K562 (cell line): ENCODE data around the gene PPFIBP2. TPM values are rescaled to one million over a fixed set of nuclear protein-coding genes. Genes with fewer than 3 reads are reported as not detected.

Experiments
- ATAC-seq: fragments of 200-7000 bp; cut with Tn5 transposase; 3 replicates; pipeline ENCODE4 v1.9.1; 2020; ENCODE audit warnings: moderate library complexity
- BruUV-seq: library from RNA; stranded (reverse); fragments of 400-500 nt; replicated peaks from 2 replicates; lab custom pipeline; 2021; lab: Mats Ljungman, UMichigan
- CTCF ChIA-PET: fragments of 300-600 bp; formaldehyde crosslinking; extraction: SDS; loops from one replicate; lab custom pipeline; 2021; ENCODE audit warnings: low intra/inter-chr PET ratio; lab: Yijun Ruan, JAX
- POLR2A ChIA-PET: fragments of 300-600, 350-650 bp; sonication (Branson Sonifier 250); formaldehyde crosslinking; extraction: SDS; loops from one replicate; lab custom pipeline; 2021; ENCODE audit warnings: antibody characterized with exemption, inconsistent platforms; lab: Yijun Ruan, JAX
- DNase-seq, 4 experiments: peaks; one replicate each; pipeline versions ENCODE4 v3.0.0 to v3.0.0-alpha.2; 2011 to 2018; ENCODE audit warnings: low spot score in 3 of 4, mixed read lengths in 3 of 4; ENCODE audit errors: extremely low read depth in 1 of 4
- FAIRE-seq: peaks from 2 replicates; lab custom pipeline; 2011; peaks lifted over from hg19 to GRCh38; lab: Jason Lieb, UNC
- H2AFZ ChIP-seq: 2 replicates; pipeline ENCODE4 v1.6.0; 2011; ENCODE audit warnings: low read depth, low read length, control low read depth, inconsistent platforms
- H3K27ac ChIP-seq: fragments of 200-600 bp; 3 replicates; pipeline ENCODE4 v1.8.0; 2011; ENCODE audit warnings: low read depth, mild to moderate bottlenecking, control low read depth, inconsistent platforms, low read length, moderate library complexity, mixed read lengths; ENCODE audit errors: extremely low read depth
- H3K27me3 ChIP-seq, 2 experiments: fragments of 300-600 bp in 1 of 2; 2 replicates in 1 of 2; 3 replicates in 1 of 2; pipeline versions ENCODE4 v1.6.0 to v1.8.0; 2011; ENCODE audit warnings: inconsistent platforms in 2 of 2, low read length in 2 of 2, mild to moderate bottlenecking in 1 of 2, mixed read lengths in 1 of 2, moderate library complexity in 1 of 2; ENCODE audit not compliant: control insufficient read depth in 2 of 2, insufficient read depth in 2 of 2
- H3K36me3 ChIP-seq: fragments of 300-600 bp; 3 replicates; pipeline ENCODE4 v1.8.0; 2011; ENCODE audit warnings: mild to moderate bottlenecking, low read length, inconsistent platforms; ENCODE audit not compliant: control insufficient read depth, insufficient read depth
- H3K4me1 ChIP-seq, 2 experiments: fragments of 200-600 bp in 1 of 2; replicated peaks in 1 of 2; 2 replicates in 1 of 2; 3 replicates in 1 of 2; pipeline versions ENCODE4 v1.5.1 to v1.8.0; 2011; ENCODE audit warnings: inconsistent platforms in 2 of 2, low read length in 2 of 2, mild to moderate bottlenecking in 1 of 2, mixed read lengths in 1 of 2, moderate library complexity in 1 of 2; ENCODE audit not compliant: control insufficient read depth in 2 of 2, insufficient read depth in 2 of 2
- H3K4me2 ChIP-seq: 2 replicates; pipeline ENCODE4 v1.6.1; 2011; ENCODE audit warnings: low read length, control low read depth, inconsistent platforms, mixed read lengths; ENCODE audit not compliant: insufficient read depth
- H3K4me3 ChIP-seq: fragments of 200-600 bp; sonication (generic), shearing (Covaris generic); 2 replicates; pipeline ENCODE4 v1.5.1; 2016; ENCODE audit warnings: control low read depth, inconsistent platforms
- H3K79me2 ChIP-seq: fragments of 200-600 bp; 3 replicates; pipeline ENCODE4 v1.8.0; 2011; ENCODE audit warnings: low read length, inconsistent platforms; ENCODE audit not compliant: control insufficient read depth, insufficient read depth
- H3K9ac ChIP-seq, 2 experiments: 2 replicates each; pipeline versions ENCODE4 v1.6.0 to v1.6.1; 2011; ENCODE audit warnings: low read depth in 2 of 2, low read length in 2 of 2, control low read depth in 1 of 2, inconsistent platforms in 1 of 2, mild to moderate bottlenecking in 1 of 2, mixed read lengths in 1 of 2; ENCODE audit not compliant: insufficient read depth in 1 of 2
- H3K9me1 ChIP-seq: one replicate; pipeline ENCODE4 v1.6.0; 2011; ENCODE audit warnings: inconsistent platforms, mild to moderate bottlenecking, low read length, moderate library complexity; ENCODE audit not compliant: control insufficient read depth, insufficient read depth
- H3K9me3 ChIP-seq: replicated peaks from 2 replicates; pipeline ENCODE4 v1.5.1; 2011; ENCODE audit warnings: low read depth, low read length, inconsistent platforms; ENCODE audit not compliant: control insufficient read depth, insufficient read depth
- H4K20me1 ChIP-seq: replicated peaks from 2 replicates; pipeline ENCODE4 v1.6.1; 2011; ENCODE audit warnings: low read length, inconsistent platforms, mixed read lengths; ENCODE audit not compliant: control insufficient read depth, insufficient read depth
- CBFA2T3 ChIP-seq: fragments of 450-650 bp; IDR thresholded peaks from 2 replicates; pipeline ENCODE4 v1.6.1; 2017
- FOXJ2 ChIP-seq: fragments of 200-800 bp; sonication (Bioruptor generic); IDR thresholded peaks from 2 replicates; pipeline ENCODE4 v1.6.1; 2016; ENCODE audit warnings: missing genetic modification characterization, missing compliant biosample characterization
- HSF4 ChIP-seq: fragments of 250-450 bp; sonication (Bioruptor Pico); IDR thresholded peaks from 2 replicates; pipeline ENCODE4 v2.1.2; 2022; ENCODE audit warnings: mild to moderate bottlenecking, moderate library complexity, borderline replicate concordance
- ILK ChIP-seq: fragments of 450-650 bp; IDR thresholded peaks from 2 replicates; pipeline ENCODE4 v1.6.1; 2016; ENCODE audit warnings: missing genetic modification characterization, low read depth, mild to moderate bottlenecking, missing compliant biosample characterization, moderate library complexity, borderline replicate concordance
- NFYB ChIP-seq: IDR thresholded peaks from 2 replicates; pipeline ENCODE4 v1.6.1; 2011; ENCODE audit warnings: mild to moderate bottlenecking, moderate library complexity; ENCODE audit not compliant: insufficient read length; ENCODE audit errors: extremely low read depth
- PML ChIP-seq: IDR thresholded peaks from 2 replicates; pipeline ENCODE4 v1.6.1; 2012; ENCODE audit warnings: low read length, inconsistent platforms
- PURB ChIP-seq: sonication (generic); formaldehyde crosslinking; IDR thresholded peaks from 2 replicates; pipeline ENCODE4 v1.9.0; 2021; ENCODE audit warnings: low read depth, mild to moderate bottlenecking, missing genetic modification reagents
- SAP30 ChIP-seq: fragments of 200-600 bp; sonication (generic); IDR thresholded peaks from 2 replicates; pipeline ENCODE4 v1.6.1; 2012; ENCODE audit warnings: borderline replicate concordance, low read depth, mild to moderate bottlenecking, moderate library complexity, low read length, control low read depth, inconsistent platforms; ENCODE audit not compliant: insufficient read depth, poor library complexity, severe bottlenecking
- TAL1 ChIP-seq: fragments of 450-650 bp; IDR thresholded peaks from 2 replicates; pipeline ENCODE4 v1.6.1; 2016; ENCODE audit warnings: mild to moderate bottlenecking
- ZBTB5 ChIP-seq: fragments of 450-650 bp; IDR thresholded peaks from 2 replicates; pipeline ENCODE4 v1.6.1; 2017; ENCODE audit warnings: antibody characterized with exemption
- ZBTB9 ChIP-seq: fragments of 450-650 bp; formaldehyde crosslinking; IDR thresholded peaks from 2 replicates; pipeline ENCODE4 v1.4.0; 2020; ENCODE audit warnings: mild to moderate bottlenecking, moderate library complexity
- ZC3H4 ChIP-seq: sonication (generic); formaldehyde crosslinking; IDR thresholded peaks from 2 replicates; pipeline ENCODE4 v1.9.0; 2021; ENCODE audit warnings: missing genetic modification reagents, borderline replicate concordance
- ZNF12 ChIP-seq: sonication (generic); formaldehyde crosslinking; IDR thresholded peaks from 2 replicates; pipeline ENCODE4 v1.4.0; 2020; ENCODE audit warnings: mild to moderate bottlenecking, missing genetic modification reagents
- ZNF184 ChIP-seq: sonication (generic); formaldehyde crosslinking; IDR thresholded peaks from 2 replicates; pipeline ENCODE4 v1.5.0; 2020; ENCODE audit warnings: missing genetic modification reagents
- ZNF212 ChIP-seq: fragments of 450-650 bp; formaldehyde crosslinking; IDR thresholded peaks from 2 replicates; pipeline ENCODE4 v1.4.0; 2020; ENCODE audit warnings: mild to moderate bottlenecking
- ZNF766 ChIP-seq: fragments of 200-800 bp; sonication (Bioruptor generic); conservative IDR thresholded peaks from 2 replicates; pipeline ENCODE4 v1.6.1; 2016; ENCODE audit warnings: missing genetic modification characterization, missing compliant biosample characterization
- WGBS: fragments of 100-300 bp; shearing (Covaris generic); methylation state at CpG from one replicate; pipeline ENCODE4 v1.1.6; 2016; ENCODE audit warnings: low coverage, mixed read lengths; ENCODE audit not compliant: insufficient coverage; ENCODE audit errors: missing lambda C conversion rate; 5-methylcytosine and 5-hydroxymethylcytosine counted together
- in situ Hi-C: fragments of 300-500 bp; cut with MboI; formaldehyde crosslinking; loops from 4 replicates; pipeline ENCODE4 v1.15.0; 2018; ENCODE audit warnings: inconsistent platforms, mixed read lengths
- intact Hi-C: fragments of 100-400 bp; cut with micrococcal nuclease; formaldehyde crosslinking; loops from 2 replicates; pipeline ENCODE4 v1.14.2; 2022
- polyA plus RNA-seq, 8 experiments: library from polyadenylated mRNA; depleted of rRNA in 4 of 8; stranded (reverse) in 5 of 8; unstranded in 3 of 8; fragments of >200 nt; fragmentation: Nextera tagmentation in 2 of 8; fragmentation: Illumina TruSeq in 1 of 8; extraction: Ambion mirVana in 2 of 8; extraction: Trizol in 1 of 8; gene quantifications; 2 replicates each; pipeline versions ENCODE4 v1.2.1 to v1.2.3, GENCODE V29; 2011 to 2014; ENCODE audit warnings: inconsistent platforms in 1 of 8, missing spikeins in 1 of 8
- total RNA-seq, 7 experiments: library from RNA; depleted of rRNA in 6 of 7; stranded (reverse); fragments of >200 nt in 6 of 7; fragmentation: Illumina TruSeq in 2 of 7; extraction: Trizol in 2 of 7; gene quantifications; 2 replicates each; pipeline versions ENCODE4 v1.2.1 to v1.2.3, GENCODE V29; 2011 to 2021; ENCODE audit warnings: low replicate concordance in 1 of 7

The PPFIBP2 gene
- total and polyA plus RNA-seq, 9 of the 15 experiments (the other 6 are each of a cell fraction or from before 2014, with no cell fraction given) = 0.18 to 3.4 (median 1.2) TPM

GRCh38 chr11:7632211-7632610 lies 118.4 kb downstream of the PPFIBP2 start:
- intact Hi-C loops = no loop called here
- H3K36me3 ChIP-seq = no peaks in the 10 kb centered on the region
- H3K9ac ChIP-seq = no peak overlapping the region
- TF ChIP-seq FOXJ2 (no peak), HSF4 (no peak), ILK (tag) (no peak), ZBTB9 (CRISPR knock-in tag) (no peak), PURB (CRISPR knock-in tag) (no peak), ZBTB5 (no peak), ZNF766 (CRISPR knock-in tag) (no peak), ZNF184 (CRISPR knock-in tag) (no peak), PML (no peak), CBFA2T3 (no peak), NFYB (no peak), ZNF212 (no peak), ZNF12 (CRISPR knock-in tag) (no peak), ZC3H4 (CRISPR knock-in tag) (no peak), SAP30 (no peak), TAL1 (no peak)
- TF ChIP-seq, all 486 proteins: peak for 0
- Histone ChIP-seq H3K9me1 (no peaks in the 10 kb centered on the region), H3K27me3 (peaks cover 2 to 6% of the 10 kb centered on the region in 2 experiments; a peak in 2 of 5 replicates), H3K4me3 (no peak overlapping the region), H2AFZ (no peak overlapping the region), H3K9me3 (no peaks in the 10 kb centered on the region), H3K4me2 (no peak overlapping the region), H3K79me2 (no peaks in the 10 kb centered on the region), H3K4me1 (no peaks in the 10 kb centered on the region), H3K27ac (no peak overlapping the region), H4K20me1 (no peaks in the 10 kb centered on the region)
- no peak for DNase-seq
- ChIA-PET POLR2A (no interaction called here), CTCF (no interaction called here)
- in situ Hi-C loops = no loop called here
- ATAC-seq = no peak
- FAIRE-seq = no peak
- no TSS peak for BruUV-seq
- WGBS = 0% methylated on average over 2 of the region's 2 CpGs
